Renal cortex interstitium (tissue), 11 donors: ENCODE results near the gene DLL4. TPM values are rescaled to one million over a fixed set of nuclear protein-coding genes. Genes with fewer than 3 reads are reported as not detected.

Experiments used
- DNase-seq, 11 donors: peaks; one replicate each; pipeline ENCODE4 v3.0.0-alpha.2; 2013; ENCODE audit warnings: low read depth in 9 of 11, low spot score in 4 of 11; ENCODE audit errors: extremely low read depth in 1 of 11
- polyA plus RNA-seq, 3 donors: library from polyadenylated mRNA; unstranded; fragments of 120-200 nt; gene quantifications; one replicate each; pipeline ENCODE4 v1.2.1, GENCODE V29; 2013; ENCODE audit not compliant: insufficient read length in 3 of 3

DLL4 gene
- polyA plus RNA-seq, 3 donors, result 7.8 to 8.9 (median 8.4) TPM

- DNase-seq, result no peak
Observed at GRCh38 chr15:40902605-40903561, 26.3 kb upstream of the DLL4 start.

- DNase-seq, result no peak
Observed at GRCh38 chr15:40904552-40905201, 24.5 kb upstream of the DLL4 start.

- peak in 2 of 11 donors; percentile 66 to 75 for DNase-seq
Observed at GRCh38 chr15:40906091-40906990, 22.8 kb upstream of the DLL4 start.

GRCh38 chr15:40906991-40907802 lies 21.9 kb upstream of the DLL4 start:
- no peak for DNase-seq

- DNase-seq, result no peak
Observed at GRCh38 chr15:40908095-40908494, 21.0 kb upstream of the DLL4 start.

GRCh38 chr15:40909662-40910630 lies 19.2 kb upstream of the DLL4 start:
- DNase-seq, result no peak

- DNase-seq, result peak in 5 of 11 donors; percentile 69 to 85 (median 80)
Observed at GRCh38 chr15:40911141-40911540, 18.0 kb upstream of the DLL4 start.

GRCh38 chr15:40911693-40912092 lies 17.4 kb upstream of the DLL4 start:
- DNase-seq, result no peak

- no peak for DNase-seq
Observed at GRCh38 chr15:40912478-40912877, 16.7 kb upstream of the DLL4 start.

GRCh38 chr15:40914013-40914412 lies 15.1 kb upstream of the DLL4 start:
- DNase-seq, result no peak

- DNase-seq, result no peak
Observed at GRCh38 chr15:40914486-40914885, 14.7 kb upstream of the DLL4 start.

GRCh38 chr15:40915116-40915661 lies 14.0 kb upstream of the DLL4 start:
- no peak for DNase-seq

- DNase-seq, result no peak
Observed at GRCh38 chr15:40915679-40916078, 13.5 kb upstream of the DLL4 start.

GRCh38 chr15:40917585-40917984 lies 11.6 kb upstream of the DLL4 start:
- DNase-seq, result no peak

- no peak for DNase-seq
Observed at GRCh38 chr15:40918146-40918798, 10.9 kb upstream of the DLL4 start.

GRCh38 chr15:40918799-40919392 lies 10.2 kb upstream of the DLL4 start:
- DNase-seq, result no peak
